A549 (cell line): ENCODE results near the gene SIM1. TPM values are rescaled to one million over a fixed set of nuclear protein-coding genes. Genes with fewer than 3 reads are reported as not detected.

Source experiments
- ATAC-seq, 2 experiments: fragments of 200-7000 bp in 1 of 2; fragments of >200 bp in 1 of 2; cut with Nextera tagmentation in 1 of 2; cut with Tn5 transposase in 1 of 2; 3 replicates each; pipeline versions ENCODE4 v1.8.0 to v1.9.1; 2018 to 2020; ENCODE audit warnings: mild to moderate bottlenecking in 1 of 2, moderate library complexity in 1 of 2
- CTCF ChIA-PET: fragments of 300-600 bp; sonication (Branson Sonifier 250); formaldehyde crosslinking; extraction: SDS; loops from one replicate; lab custom pipeline; 2021; ENCODE audit warnings: antibody characterized with exemption, inconsistent platforms; lab: Yijun Ruan, JAX
- POLR2A ChIA-PET: fragments of 350-600 bp; formaldehyde crosslinking; extraction: SDS; loops from one replicate; lab custom pipeline; 2021; ENCODE audit warnings: antibody characterized with exemption, inconsistent platforms; lab: Yijun Ruan, JAX
- DNase-seq, 2 experiments: peaks; one replicate each; pipeline versions ENCODE4 v3.0.0 to v3.0.0-alpha.2; 2011 to 2016; ENCODE audit warnings: low read depth in 1 of 2, low spot score in 1 of 2
- FAIRE-seq: peaks from 2 replicates; lab custom pipeline; 2011; peaks lifted over from hg19 to GRCh38; lab: Jason Lieb, UNC
- H3K27ac ChIP-seq, 2 experiments: fragments of >200 bp; sonication (Bioruptor Twin); formaldehyde crosslinking; 3 replicates each; pipeline ENCODE4 v1.5.1; 2016 to 2017
- H3K4me1 ChIP-seq: fragments of >200 bp; sonication (Bioruptor Twin); formaldehyde crosslinking; 3 replicates; pipeline ENCODE4 v1.6.1; 2016
- H3K4me2 ChIP-seq: fragments of >200 bp; sonication (Bioruptor Twin); formaldehyde crosslinking; 3 replicates; pipeline ENCODE4 v1.6.1; 2016
- H3K4me3 ChIP-seq: fragments of >200 bp; sonication (Bioruptor Twin); formaldehyde crosslinking; 3 replicates; pipeline ENCODE4 v1.5.1; 2016
- H3K9me3 ChIP-seq: fragments of >200 bp; sonication (Bioruptor Twin); formaldehyde crosslinking; 3 replicates; pipeline ENCODE4 v1.6.1; 2016
- CBX2 ChIP-seq: fragments of 200-600 bp; sonication (generic); IDR thresholded peaks from 2 replicates; pipeline ENCODE4 v1.6.1; 2016; ENCODE audit warnings: low read depth, mild to moderate bottlenecking, borderline replicate concordance
- CHD2 ChIP-seq: fragments of 150-350 bp; IDR thresholded peaks from 2 replicates; pipeline ENCODE4 v1.6.1; 2014; ENCODE audit warnings: low read length; ENCODE audit not compliant: partially characterized antibody
- CTCF ChIP-seq: fragments of >200 bp; sonication (Bioruptor Twin); formaldehyde crosslinking; IDR thresholded peaks from 3 replicates; pipeline ENCODE4 v1.5.1; 2016
- EHF ChIP-seq: fragments of 250-450 bp; sonication (Bioruptor Pico); IDR thresholded peaks from 2 replicates; pipeline ENCODE4 v1.5.0; 2020; ENCODE audit warnings: mild to moderate bottlenecking
- EP300 ChIP-seq, 2 experiments: fragments of >200 bp; sonication (Bioruptor Twin); formaldehyde crosslinking; IDR thresholded peaks; 2 replicates in 1 of 2; 3 replicates in 1 of 2; pipeline ENCODE4 v1.6.1; 2016 to 2017
- ESRRA ChIP-seq: fragments of 150-350 bp; IDR thresholded peaks from 2 replicates; pipeline ENCODE4 v1.6.1; 2014; ENCODE audit warnings: mild to moderate bottlenecking, low read length, borderline replicate concordance
- FOSB ChIP-seq: fragments of 250-450 bp; sonication (Bioruptor Pico); IDR thresholded peaks from 2 replicates; pipeline ENCODE4 v1.5.0; 2020; ENCODE audit warnings: mild to moderate bottlenecking, moderate library complexity
- FOXS1 ChIP-seq: fragments of 250-450 bp; sonication (Bioruptor Pico); IDR thresholded peaks from 2 replicates; pipeline ENCODE4 v1.5.0; 2020; ENCODE audit warnings: mild to moderate bottlenecking, moderate library complexity
- HMGXB4 ChIP-seq: fragments of 250-450 bp; sonication (Bioruptor Pico); IDR thresholded peaks from 2 replicates; pipeline ENCODE4 v1.5.0; 2021; ENCODE audit warnings: mild to moderate bottlenecking, moderate library complexity, borderline replicate concordance
- HOXA7 ChIP-seq: fragments of 250-450 bp; sonication (Bioruptor Pico); IDR thresholded peaks from 2 replicates; pipeline ENCODE4 v1.5.0; 2020; ENCODE audit warnings: mild to moderate bottlenecking, moderate library complexity
- HOXB5 ChIP-seq: fragments of 250-450 bp; sonication (Bioruptor Pico); IDR thresholded peaks from 2 replicates; pipeline ENCODE4 v1.5.0; 2020; ENCODE audit warnings: mild to moderate bottlenecking, moderate library complexity
- KDM1A ChIP-seq: fragments of 200-600 bp; sonication (generic); IDR thresholded peaks from 2 replicates; pipeline ENCODE4 v1.6.1; 2016; ENCODE audit warnings: low read depth, mild to moderate bottlenecking
- KDM5A ChIP-seq: fragments of 200-600 bp; sonication (generic); IDR thresholded peaks from 2 replicates; pipeline ENCODE4 v1.6.1; 2016; ENCODE audit warnings: antibody characterized with exemption, mild to moderate bottlenecking
- MAX ChIP-seq: IDR thresholded peaks from 2 replicates; pipeline ENCODE4 v1.6.1; 2012
- MAZ ChIP-seq: fragments of 150-350 bp; IDR thresholded peaks from 2 replicates; pipeline ENCODE4 v1.6.1; 2014; ENCODE audit warnings: antibody characterized with exemption, low read depth, low read length, borderline replicate concordance
- MYC ChIP-seq: IDR thresholded peaks from 2 replicates; pipeline ENCODE4 v1.6.1; 2012; ENCODE audit warnings: mild to moderate bottlenecking, inconsistent platforms, low read length, improper control_type of control experiment, borderline replicate concordance
- NR3C1 ChIP-seq: fragments of >200 bp; sonication (Bioruptor Twin); formaldehyde crosslinking; IDR thresholded peaks from 3 replicates; pipeline ENCODE4 v1.6.1; 2017
- PHF8 ChIP-seq: fragments of 200-600 bp; sonication (generic); IDR thresholded peaks from 2 replicates; pipeline ENCODE4 v1.6.1; 2016; ENCODE audit warnings: low read depth, mild to moderate bottlenecking, antibody characterized with exemption, moderate library complexity, borderline replicate concordance
- POLR2AphosphoS2 ChIP-seq: conservative IDR thresholded peaks from 2 replicates; pipeline ENCODE4 v1.6.1; 2012; ENCODE audit warnings: low read length, improper control_type of control experiment, inconsistent platforms
- RAD21 ChIP-seq, 2 experiments: fragments of >200 bp in 1 of 2; sonication (Bioruptor Twin) in 1 of 2; formaldehyde crosslinking in 1 of 2; IDR thresholded peaks in 1 of 2; conservative IDR thresholded peaks in 1 of 2; 2 replicates in 1 of 2; 3 replicates in 1 of 2; pipeline ENCODE4 v1.6.1; 2012 to 2018; ENCODE audit warnings: inconsistent platforms in 1 of 2
- RARB ChIP-seq: fragments of 250-450 bp; sonication (Bioruptor Pico); IDR thresholded peaks from 2 replicates; pipeline ENCODE4 v1.8.0; 2021; ENCODE audit warnings: mild to moderate bottlenecking, moderate library complexity
- RCOR1 ChIP-seq: fragments of 150-350 bp; IDR thresholded peaks from 2 replicates; pipeline ENCODE4 v1.6.1; 2014; ENCODE audit warnings: antibody characterized with exemption, low read length, low read depth
- RFX5 ChIP-seq: fragments of 450-650 bp; IDR thresholded peaks from 2 replicates; pipeline ENCODE4 v1.7.1; 2014; ENCODE audit warnings: antibody characterized with exemption, mild to moderate bottlenecking, moderate library complexity
- RNF2 ChIP-seq: fragments of 200-600 bp; sonication (generic); IDR thresholded peaks from 2 replicates; pipeline ENCODE4 v1.6.1; 2016; ENCODE audit warnings: low read depth, mild to moderate bottlenecking, antibody characterized with exemption, moderate library complexity, borderline replicate concordance
- SMC3 ChIP-seq: fragments of >200 bp; sonication (Bioruptor Twin); formaldehyde crosslinking; IDR thresholded peaks from 3 replicates; pipeline ENCODE4 v1.6.1; 2018; ENCODE audit warnings: inconsistent platforms
- SREBF2 ChIP-seq: fragments of 450-650 bp; IDR thresholded peaks from 2 replicates; pipeline ENCODE4 v1.6.1; 2014; ENCODE audit warnings: mild to moderate bottlenecking, moderate library complexity
- TFCP2L1 ChIP-seq: fragments of 250-450 bp; sonication (Bioruptor Pico); IDR thresholded peaks from 2 replicates; pipeline ENCODE4 v1.5.0; 2021; ENCODE audit warnings: mild to moderate bottlenecking
- TP53 ChIP-seq: fragments of 250-450 bp; sonication (Bioruptor Pico); IDR thresholded peaks from 2 replicates; pipeline ENCODE4 v1.5.0; 2021; ENCODE audit warnings: mild to moderate bottlenecking, moderate library complexity
- ZC3H11A ChIP-seq: fragments of 450-650 bp; IDR thresholded peaks from 2 replicates; pipeline ENCODE4 v1.6.1; 2014; ENCODE audit warnings: antibody characterized with exemption, mild to moderate bottlenecking
- ZFP36 ChIP-seq: fragments of 450-650 bp; IDR thresholded peaks from 2 replicates; pipeline ENCODE4 v1.6.1; 2014; ENCODE audit warnings: borderline replicate concordance; ENCODE audit not compliant: partially characterized antibody
- ZNF302 ChIP-seq: fragments of 250-450 bp; sonication (Bioruptor Pico); IDR thresholded peaks from 2 replicates; pipeline ENCODE4 v1.9.0; 2021; ENCODE audit warnings: inconsistent platforms, mild to moderate bottlenecking, moderate library complexity
- WGBS: methylation state at CpG from one replicate; pipeline ENCODE4 v1.1.6; 2017; ENCODE audit errors: missing lambda C conversion rate; 5-methylcytosine and 5-hydroxymethylcytosine counted together
- polyA plus RNA-seq, 4 experiments: library from polyadenylated mRNA; depleted of rRNA in 3 of 4; stranded (reverse); fragments of >200 nt; fragmentation: RNase III in 1 of 4; extraction: RNeasy Plus Mini Kit Qiagen cat#74134 plus additional on column Dnase treatment in 1 of 4; gene quantifications; 2 replicates in 3 of 4; 3 replicates in 1 of 4; pipeline ENCODE4 v1.2.3, GENCODE V29; 2011 to 2017

SIM1 gene
- polyA plus RNA-seq, 2 of the 4 experiments (the other 2 are of a cell fraction): not detected

GRCh38 chr6:100460650-100461204 lies 4.0 kb downstream of the SIM1 start:
- POLR2A ChIA-PET: interaction anchor here (1.1 kb wide), 1 partner anchor 258 kb away, joined by 3 read pairs; no protein-coding TSS in a partner anchor
- ATAC-seq (peak; percentile 77 to 82), DNase-seq (peak; percentile 28 to 37), FAIRE-seq (no peak)
- H3K4me2 ChIP-seq: peak overlapping the region; percentile 89
- peak overlapping the region; percentile 52 for H3K4me3 ChIP-seq
- WGBS: 2% methylated on average over 7 of the region's 9 CpGs
- CTCF ChIA-PET: interaction anchor here (0.6 to 1.8 kb wide), 24 partner anchors 9 to 593 kb away, joined by 3 to 11 read pairs (median 4); no protein-coding TSS in a partner anchor
- no peak for TF ChIP-seq HOXA7 (CRISPR knock-in tag)
- no peak for TF ChIP-seq MAX
- TF ChIP-seq RFX5: no peak
- no peak for TF ChIP-seq ZNF302 (CRISPR knock-in tag)
- peak; percentile 58 for TF ChIP-seq CTCF
- TF ChIP-seq SMC3: peak; percentile 33; the same call in 2 of the 3 replicates
- no peak for TF ChIP-seq TFCP2L1 (CRISPR knock-in tag)
- no peak for TF ChIP-seq RCOR1
- TF ChIP-seq RAD21 (conservative IDR thresholded peaks at IDR 0.05 in 1 of 2, IDR thresholded peaks at IDR 0.05 in 1 of 2): peak; percentile 44 to 48; a peak in 4 of 5 replicates
- TF ChIP-seq RNF2: no peak
- TF ChIP-seq NR3C1: no peak
- no peak for TF ChIP-seq HOXB5 (CRISPR knock-in tag)
- no peak for TF ChIP-seq FOXS1 (CRISPR knock-in tag)
- no peak for TF ChIP-seq EHF (CRISPR knock-in tag)
- TF ChIP-seq ZFP36: no peak
- no peak for TF ChIP-seq MYC
- no peak for TF ChIP-seq FOSB (CRISPR knock-in tag)
- TF ChIP-seq EP300 (IDR thresholded peaks at IDR 0.05): no peak
- no peak for TF ChIP-seq POLR2AphosphoS2
- TF ChIP-seq HMGXB4 (CRISPR knock-in tag): no peak
- TF ChIP-seq PHF8: no peak
- TF ChIP-seq ZC3H11A: no peak
- no peak for TF ChIP-seq KDM5A
- TF ChIP-seq ESRRA: no peak
- TF ChIP-seq RARB (CRISPR knock-in tag): no peak
- peaks cover 6% of the 10 kb centered on the region; the same call in 2 of the 3 replicates for H3K4me1 ChIP-seq
- H3K27ac ChIP-seq: peak overlapping the region; percentile 73 to 85
- no peaks in the 10 kb centered on the region for H3K9me3 ChIP-seq

GRCh38 chr6:100459592-100460184 lies 5.0 kb downstream of the SIM1 start:
- FAIRE-seq: no peak

More at GRCh38 chr6:100459592-100460184, 5.0 kb downstream of the SIM1 start:
- no peak overlapping the region for H3K4me2 ChIP-seq
- ATAC-seq (no peak), DNase-seq (no peak)
- ChIA-PET CTCF (interaction anchor here (1.1 to 1.8 kb wide), 7 partner anchors 10 to 343 kb away, joined by 3 to 10 read pairs (median 6); no protein-coding TSS in a partner anchor), POLR2A (no interaction called here)
- H3K27ac ChIP-seq: no peak overlapping the region
- no peak overlapping the region for H3K4me3 ChIP-seq
- no peaks in the 10 kb centered on the region for H3K9me3 ChIP-seq
- TF ChIP-seq ZFP36 (no peak), RCOR1 (no peak), SREBF2 (no peak), KDM1A (no peak), TP53 (CRISPR knock-in tag) (no peak), MAZ (no peak), FOSB (CRISPR knock-in tag) (no peak), RNF2 (no peak), ZNF302 (CRISPR knock-in tag) (no peak), CBX2 (no peak), NR3C1 (no peak), CHD2 (no peak)
- peaks cover 6% of the 10 kb centered on the region; the same call in 2 of the 3 replicates for H3K4me1 ChIP-seq
